ENCODE results near the gene FN3KRP. TPM values are rescaled to one million over a fixed set of nuclear protein-coding genes. Genes with fewer than 3 reads are reported as not detected.
A peak's percentile ranks its signal among the peaks of the same experiment; 100 is the strongest.
"Not testable (repeated sequence)": the region's sequence is repeated elsewhere in the genome, so short reads cannot be mapped to it uniquely, and the experiment has no call there.

The FN3KRP gene
- total RNA-seq, 1 donor from 2014 or later, result 28.1 TPM

- no peak overlapping the region for H3K4me3 Mint-ChIP-seq (ENCODE audit: unreplicated experiment)
- no peaks in the 10 kb centered on the region for H3K36me3 Mint-ChIP-seq (ENCODE audit: unreplicated experiment)
- TF ChIP-seq CTCF (IDR thresholded peaks at IDR 0.05; ENCODE audit: partially characterized antibody, unreplicated experiment), result peak; percentile 70
- peak; percentile 65 for DNase-seq
- peaks cover 5% of the 10 kb centered on the region for H3K9me3 Mint-ChIP-seq (ENCODE audit: unreplicated experiment)
- peak overlapping the region; percentile 43 for H3K27ac Mint-ChIP-seq (ENCODE audit: unreplicated experiment)
- H3K4me1 Mint-ChIP-seq (ENCODE audit: low read depth, unreplicated experiment), result peaks cover 1% of the 10 kb centered on the region
- no peaks in the 10 kb centered on the region for H3K27me3 Mint-ChIP-seq (ENCODE audit: unreplicated experiment)
Observed at GRCh38 chr17:82767041-82767754, 50.7 kb downstream of the FN3KRP start.

- Mint-ChIP-seq H3K27ac (ENCODE audit: unreplicated experiment) (no peak overlapping the region), H3K36me3 (ENCODE audit: unreplicated experiment) (no peaks in the 10 kb centered on the region), H3K4me3 (ENCODE audit: unreplicated experiment) (no peak overlapping the region), H3K9me3 (ENCODE audit: unreplicated experiment) (peaks cover 5% of the 10 kb centered on the region), H3K4me1 (ENCODE audit: low read depth, unreplicated experiment) (peaks cover 3% of the 10 kb centered on the region), H3K27me3 (ENCODE audit: unreplicated experiment) (peaks cover 2% of the 10 kb centered on the region)
- no peak for DNase-seq
- no peak for TF ChIP-seq CTCF (IDR thresholded peaks at IDR 0.05; ENCODE audit: partially characterized antibody, unreplicated experiment)
Observed at GRCh38 chr17:82769041-82769440, 52.5 kb downstream of the FN3KRP start.

GRCh38 chr17:82772026-82772425 is 55.5 kb downstream of the FN3KRP start:
- H3K27ac Mint-ChIP-seq (ENCODE audit: unreplicated experiment), result no peak overlapping the region
- H3K36me3 Mint-ChIP-seq (ENCODE audit: unreplicated experiment), result no peaks in the 10 kb centered on the region
- peaks cover 3% of the 10 kb centered on the region for H3K4me1 Mint-ChIP-seq (ENCODE audit: low read depth, unreplicated experiment)
- peaks cover 2% of the 10 kb centered on the region for H3K27me3 Mint-ChIP-seq (ENCODE audit: unreplicated experiment)
- no peak for TF ChIP-seq CTCF (IDR thresholded peaks at IDR 0.05; ENCODE audit: partially characterized antibody, unreplicated experiment)
- no peak overlapping the region for H3K4me3 Mint-ChIP-seq (ENCODE audit: unreplicated experiment)
- DNase-seq, result no peak
- H3K9me3 Mint-ChIP-seq (ENCODE audit: unreplicated experiment), result peaks cover 4% of the 10 kb centered on the region

GRCh38 chr17:82774456-82774855 is 58.0 kb downstream of the FN3KRP start:
- peak overlapping the region; percentile 72 for H3K27ac Mint-ChIP-seq (ENCODE audit: unreplicated experiment)
- H3K4me3 Mint-ChIP-seq (ENCODE audit: unreplicated experiment); H3K4me1 Mint-ChIP-seq (ENCODE audit: low read depth, unreplicated experiment); H3K27me3 Mint-ChIP-seq (ENCODE audit: unreplicated experiment); H3K9me3 Mint-ChIP-seq (ENCODE audit: unreplicated experiment); H3K36me3 Mint-ChIP-seq (ENCODE audit: unreplicated experiment); DNase-seq: not testable (repeated sequence)

GRCh38 chr17:82775001-82775823 is 58.7 kb downstream of the FN3KRP start:
- Mint-ChIP-seq H3K9me3 (ENCODE audit: unreplicated experiment) (peaks cover 2% of the 10 kb centered on the region), H3K4me3 (ENCODE audit: unreplicated experiment) (no peak overlapping the region), H3K27me3 (ENCODE audit: unreplicated experiment) (peaks cover 2% of the 10 kb centered on the region), H3K4me1 (ENCODE audit: low read depth, unreplicated experiment) (peaks cover 5% of the 10 kb centered on the region), H3K36me3 (ENCODE audit: unreplicated experiment) (no peaks in the 10 kb centered on the region), H3K27ac (ENCODE audit: unreplicated experiment) (no peak overlapping the region)
- peak; percentile 91 for TF ChIP-seq CTCF (IDR thresholded peaks at IDR 0.05; ENCODE audit: partially characterized antibody, unreplicated experiment)
- peak; percentile 86 for DNase-seq

All from glutamatergic neuron (in vitro differentiated cells).